DMS 273 (cell line): ENCODE results near the gene ADIPOQ.
"Not testable (repeated sequence)": the region's sequence is repeated elsewhere in the genome, so short reads cannot be mapped to it uniquely, and the experiment has no call there.

Source experiments
- DNase-seq: peaks from one replicate; lab custom pipeline; 2025; ENCODE audit not compliant: unreplicated experiment; lab: John Stamatoyannopoulos, UW

ADIPOQ gene

GRCh38 chr3:186842426-186843038 is at the start of gene ADIPOQ:
Gene ADIPOQ, plus strand, starts transcription at chr3:186842710. Its CDS starts 10,349 bp downstream, at chr3:186853059.
- DNase-seq: no peak

- DNase-seq: no peak
Observed at GRCh38 chr3:186798239-186798874, 44.2 kb upstream of the ADIPOQ start.

GRCh38 chr3:186800285-186800684 is 42.2 kb upstream of the ADIPOQ start:
- DNase-seq: no peak

- no peak for DNase-seq
Observed at GRCh38 chr3:186802701-186803100, 39.8 kb upstream of the ADIPOQ start.

GRCh38 chr3:186803447-186803846 is 39.1 kb upstream of the ADIPOQ start:
- not testable (repeated sequence) for DNase-seq

- DNase-seq: peak; percentile 97
Observed at GRCh38 chr3:186806089-186807055, 36.1 kb upstream of the ADIPOQ start, which contains the start of gene RFC4. Gene RFC4, minus strand, starts transcription at chr3:186806482. Its CDS starts 1,769 bp downstream, at chr3:186804713.

- DNase-seq: peak; percentile 59
Observed at GRCh38 chr3:186807231-186807630, 35.3 kb upstream of the ADIPOQ start.

GRCh38 chr3:186810336-186810996 is 32.0 kb upstream of the ADIPOQ start:
- DNase-seq: no peak

- DNase-seq: not testable (repeated sequence)
Observed at GRCh38 chr3:186811313-186811712, 31.2 kb upstream of the ADIPOQ start.

GRCh38 chr3:186814100-186814499 is 28.4 kb upstream of the ADIPOQ start:
- no peak for DNase-seq

- DNase-seq: peak; percentile 26
Observed at GRCh38 chr3:186815435-186815834, 27.1 kb upstream of the ADIPOQ start.

- DNase-seq: no peak
Observed at GRCh38 chr3:186818516-186818915, 24.0 kb upstream of the ADIPOQ start.

- no peak for DNase-seq
Observed at GRCh38 chr3:186818956-186819355, 23.6 kb upstream of the ADIPOQ start.

- DNase-seq: peak; percentile 87
Observed at GRCh38 chr3:186821429-186822387, 20.8 kb upstream of the ADIPOQ start.

- DNase-seq: not testable (repeated sequence)
Observed at GRCh38 chr3:186822388-186822759, 20.1 kb upstream of the ADIPOQ start.

- no peak for DNase-seq
Observed at GRCh38 chr3:186823386-186823785, 19.1 kb upstream of the ADIPOQ start.

GRCh38 chr3:186824430-186825139 is 17.9 kb upstream of the ADIPOQ start:
- DNase-seq: peak; percentile 35

GRCh38 chr3:186825294-186825821 is 17.2 kb upstream of the ADIPOQ start:
- peak; percentile 53 for DNase-seq

GRCh38 chr3:186825872-186826409 is 16.6 kb upstream of the ADIPOQ start:
- DNase-seq: no peak
